ENCODE data around the gene CHURC1.

The CHURC1 gene

GRCh38 chr14:64944041-64944440, 29.8 kb downstream of the CHURC1 start:
- H3K4me1 ChIP-seq (ENCODE audit: control insufficient read depth, insufficient read depth, low read length): peaks cover 40% of the 10 kb centered on the region
- H3K27me3 ChIP-seq (ENCODE audit: control insufficient read depth, insufficient read depth, low read length): no peaks in the 10 kb centered on the region
- no peaks in the 10 kb centered on the region for H3K9me3 ChIP-seq (ENCODE audit: control insufficient read depth, low read length)
- H3K4me3 ChIP-seq (ENCODE audit: low read length): no peak overlapping the region
- H3K9ac ChIP-seq (ENCODE audit: low read length): no peak overlapping the region
- peaks cover 9% of the 10 kb centered on the region for H3K36me3 ChIP-seq (ENCODE audit: control insufficient read depth, insufficient read depth, low read length)

GRCh38 chr14:64944861-64945260, 30.6 kb downstream of the CHURC1 start:
- Histone ChIP-seq H3K9ac (ENCODE audit: low read length) (no peak overlapping the region), H3K36me3 (ENCODE audit: control insufficient read depth, insufficient read depth, low read length) (peaks cover 6% of the 10 kb centered on the region), H3K27me3 (ENCODE audit: control insufficient read depth, insufficient read depth, low read length) (no peaks in the 10 kb centered on the region), H3K4me1 (ENCODE audit: control insufficient read depth, insufficient read depth, low read length) (peaks cover 31% of the 10 kb centered on the region), H3K9me3 (ENCODE audit: control insufficient read depth, low read length) (no peaks in the 10 kb centered on the region), H3K4me3 (ENCODE audit: low read length) (no peak overlapping the region)

DNA sequence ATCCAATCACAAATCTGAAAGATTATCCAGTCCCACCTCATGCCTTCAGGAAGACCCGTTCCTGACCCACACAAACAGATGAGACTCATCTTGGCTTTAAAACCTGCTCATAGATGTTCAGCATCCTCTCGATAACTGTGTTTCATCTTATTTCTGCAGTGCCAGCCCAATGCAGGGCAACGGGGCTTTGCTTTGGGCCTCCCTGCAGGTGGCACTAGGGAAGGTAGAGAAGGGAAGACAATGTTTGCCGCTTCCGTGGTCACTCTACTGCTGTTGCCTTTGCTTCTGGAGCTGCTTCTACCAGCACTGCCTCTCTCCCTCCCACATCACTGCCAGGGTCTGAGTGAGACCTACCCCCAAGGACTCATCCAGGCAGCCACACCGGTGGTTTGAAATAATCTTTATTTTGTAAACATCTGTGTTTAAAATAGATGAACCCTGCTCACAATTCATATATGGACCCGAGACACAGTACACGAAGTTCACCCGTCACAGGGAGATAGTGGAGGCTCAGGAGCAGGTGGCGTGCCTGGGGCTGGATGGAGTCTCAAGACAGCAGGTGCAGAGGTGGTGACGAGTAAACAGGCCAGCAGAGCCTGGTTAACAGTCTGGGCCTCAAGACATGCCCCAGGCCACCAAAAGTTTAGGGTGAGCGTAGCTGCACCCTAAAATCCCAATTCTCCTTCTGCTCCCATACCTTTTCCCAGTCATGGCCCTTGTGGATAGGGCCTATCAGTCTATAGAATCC, 31.4 kb downstream of the CHURC1 start:
- no peak overlapping the region for H3K4me3 ChIP-seq (ENCODE audit: low read length)
- H3K9ac ChIP-seq (ENCODE audit: low read length): no peak overlapping the region
- H3K36me3 ChIP-seq (ENCODE audit: control insufficient read depth, insufficient read depth, low read length): no peaks in the 10 kb centered on the region
- no peaks in the 10 kb centered on the region for H3K9me3 ChIP-seq (ENCODE audit: control insufficient read depth, low read length)
- H3K27me3 ChIP-seq (ENCODE audit: control insufficient read depth, insufficient read depth, low read length): no peaks in the 10 kb centered on the region
- H3K4me1 ChIP-seq (ENCODE audit: control insufficient read depth, insufficient read depth, low read length): peaks cover 25% of the 10 kb centered on the region

DNA sequence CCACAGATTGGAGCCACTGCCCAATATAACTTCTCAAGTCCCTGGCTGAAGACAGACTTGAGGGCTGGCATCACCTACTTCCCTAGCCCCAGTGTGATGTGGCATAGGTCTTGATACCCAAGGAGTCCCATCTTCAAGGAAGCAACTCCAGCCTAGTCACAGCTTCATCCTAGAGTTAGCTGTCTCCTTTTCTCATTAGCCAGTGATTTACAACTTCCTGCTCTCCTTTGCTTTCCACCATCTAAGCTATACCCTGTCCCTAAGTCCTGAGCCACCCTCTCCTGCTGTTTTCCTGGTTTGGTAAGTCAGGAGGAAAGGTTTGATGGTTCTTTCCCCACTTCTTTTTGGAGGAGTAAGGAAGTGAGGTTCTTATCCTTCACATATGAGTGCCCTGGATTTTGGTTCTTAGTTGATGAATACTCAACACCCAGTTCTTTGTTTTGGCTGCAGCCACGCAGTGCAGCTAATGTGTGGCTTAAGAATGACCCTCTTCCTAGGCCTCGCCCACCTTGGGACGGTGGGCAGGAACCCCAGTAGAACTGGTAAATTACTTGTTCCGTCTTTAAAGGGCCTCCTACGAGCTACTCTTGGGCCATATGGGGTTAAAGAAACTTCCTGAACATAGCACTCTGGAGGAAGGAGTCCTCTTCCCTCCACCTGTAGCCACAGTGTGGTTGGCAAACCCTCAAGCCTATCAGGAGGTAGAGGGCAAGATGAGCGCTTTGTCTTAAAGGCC, 32.2 kb downstream of the CHURC1 start:
- Histone ChIP-seq H3K27me3 (ENCODE audit: control insufficient read depth, insufficient read depth, low read length) (no peaks in the 10 kb centered on the region), H3K9ac (ENCODE audit: low read length) (no peak overlapping the region), H3K36me3 (ENCODE audit: control insufficient read depth, insufficient read depth, low read length) (no peaks in the 10 kb centered on the region), H3K4me1 (ENCODE audit: control insufficient read depth, insufficient read depth, low read length) (peaks cover 18% of the 10 kb centered on the region), H3K9me3 (ENCODE audit: control insufficient read depth, low read length) (no peaks in the 10 kb centered on the region), H3K4me3 (ENCODE audit: low read length) (no peak overlapping the region)

DNA sequence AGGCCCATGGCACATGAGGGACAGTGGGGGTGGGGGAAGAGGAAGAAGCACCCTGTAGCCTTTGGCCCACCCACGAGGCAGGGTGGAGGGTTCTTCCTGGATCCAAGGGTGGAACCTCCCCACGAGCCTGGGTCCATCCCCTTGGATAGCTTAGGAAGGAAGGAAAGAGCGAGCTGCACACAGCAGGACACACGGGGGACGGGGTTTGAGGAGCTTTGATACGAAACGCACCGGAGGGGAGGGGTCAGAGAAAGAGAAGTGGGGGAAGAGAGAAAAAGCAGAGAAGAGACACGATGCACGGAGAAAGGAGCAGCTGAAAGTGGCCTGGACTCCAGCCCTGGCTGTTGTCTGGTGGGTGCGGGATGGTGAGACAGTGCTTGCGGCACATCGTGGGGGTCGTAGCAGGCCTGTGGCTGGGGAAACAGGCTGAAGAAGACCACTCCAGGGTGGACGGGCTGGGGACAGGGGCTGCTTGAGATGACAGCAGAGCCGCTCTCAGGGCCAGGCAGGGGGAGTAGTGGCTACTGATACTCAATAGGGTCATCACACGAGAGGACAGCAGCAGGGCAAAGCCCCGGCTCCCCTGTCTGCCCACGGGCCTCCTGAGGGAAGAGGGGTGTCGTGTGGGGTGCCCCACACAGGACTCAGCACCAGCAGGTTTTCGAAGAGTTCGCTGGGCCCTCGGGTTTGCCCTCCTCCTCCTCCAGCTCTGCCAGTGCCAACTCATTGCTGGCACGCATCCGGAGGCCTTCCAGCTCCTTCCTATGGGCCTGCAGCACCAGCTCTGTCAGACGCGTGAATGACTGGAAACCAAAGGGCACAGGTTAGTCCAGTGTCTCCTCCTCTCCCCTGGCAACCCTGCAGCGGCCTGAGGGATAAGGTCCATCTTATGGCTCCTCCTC, 33.7 kb downstream of the CHURC1 start:
- H3K4me3 ChIP-seq (ENCODE audit: low read length): no peak overlapping the region
- H3K27me3 ChIP-seq (ENCODE audit: control insufficient read depth, insufficient read depth, low read length): no peaks in the 10 kb centered on the region
- peaks cover 19% of the 10 kb centered on the region for H3K4me1 ChIP-seq (ENCODE audit: control insufficient read depth, insufficient read depth, low read length)
- H3K36me3 ChIP-seq (ENCODE audit: control insufficient read depth, insufficient read depth, low read length): no peaks in the 10 kb centered on the region
- no peak overlapping the region for H3K9ac ChIP-seq (ENCODE audit: low read length)
- H3K9me3 ChIP-seq (ENCODE audit: control insufficient read depth, low read length): no peaks in the 10 kb centered on the region

DNA sequence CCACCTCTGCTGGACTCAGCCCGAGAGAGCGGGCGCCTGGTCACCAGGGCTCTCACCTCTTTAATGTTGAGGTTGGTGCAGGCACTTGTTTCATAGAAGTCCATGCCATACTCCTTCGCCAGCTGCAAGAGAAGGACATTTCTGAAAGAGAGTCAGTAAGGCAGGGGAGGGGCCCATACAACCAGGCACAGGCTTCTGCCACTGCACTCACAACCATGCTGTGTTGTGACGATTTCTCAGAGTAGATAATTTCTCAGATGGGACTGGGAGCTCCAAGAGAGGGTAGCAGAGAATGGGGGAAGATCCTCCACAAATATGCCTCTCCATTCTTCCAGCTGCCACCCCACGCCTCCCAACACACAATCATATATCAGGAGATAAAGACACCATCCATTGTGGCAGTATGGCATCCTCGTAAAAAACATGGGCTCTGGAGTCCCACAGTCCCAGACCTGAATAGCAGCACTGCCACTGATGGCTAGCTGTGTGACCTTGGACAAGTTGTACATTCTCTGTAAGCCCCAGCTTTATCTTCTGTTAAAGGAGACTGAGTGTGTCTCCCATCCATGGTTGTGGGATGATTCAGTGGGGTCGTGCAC, 34.5 kb downstream of the CHURC1 start:
- Histone ChIP-seq H3K4me1 (ENCODE audit: control insufficient read depth, insufficient read depth, low read length) (peaks cover 12% of the 10 kb centered on the region), H3K27me3 (ENCODE audit: control insufficient read depth, insufficient read depth, low read length) (no peaks in the 10 kb centered on the region), H3K9me3 (ENCODE audit: control insufficient read depth, low read length) (no peaks in the 10 kb centered on the region), H3K36me3 (ENCODE audit: control insufficient read depth, insufficient read depth, low read length) (no peaks in the 10 kb centered on the region), H3K9ac (ENCODE audit: low read length) (no peak overlapping the region), H3K4me3 (ENCODE audit: low read length) (no peak overlapping the region)

DNA sequence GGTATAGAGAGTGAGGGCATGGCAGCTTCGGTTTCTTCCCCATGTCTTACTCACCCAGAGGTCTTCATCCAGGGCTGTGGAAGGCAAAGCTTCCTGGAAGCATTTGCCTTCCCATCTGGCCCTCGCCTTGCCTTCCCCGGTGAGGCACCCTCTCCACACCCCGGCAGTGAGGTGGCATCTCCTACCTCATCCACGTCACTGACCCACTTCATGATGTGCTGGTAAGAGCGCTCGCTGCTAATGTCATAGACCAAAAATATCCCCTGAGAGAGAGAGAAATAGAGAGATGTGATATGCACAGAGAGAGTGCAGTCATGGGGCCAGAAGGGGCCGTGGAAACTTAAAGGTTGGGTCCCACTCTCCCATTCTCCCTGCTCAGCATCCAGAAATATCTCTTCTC, 36.6 kb downstream of the CHURC1 start:
- H3K4me1 ChIP-seq (ENCODE audit: control insufficient read depth, insufficient read depth, low read length): peaks cover 3% of the 10 kb centered on the region
- H3K4me3 ChIP-seq (ENCODE audit: low read length): no peak overlapping the region
- no peaks in the 10 kb centered on the region for H3K36me3 ChIP-seq (ENCODE audit: control insufficient read depth, insufficient read depth, low read length)
- no peaks in the 10 kb centered on the region for H3K27me3 ChIP-seq (ENCODE audit: control insufficient read depth, insufficient read depth, low read length)
- no peaks in the 10 kb centered on the region for H3K9me3 ChIP-seq (ENCODE audit: control insufficient read depth, low read length)
- no peak overlapping the region for H3K9ac ChIP-seq (ENCODE audit: low read length)

DNA sequence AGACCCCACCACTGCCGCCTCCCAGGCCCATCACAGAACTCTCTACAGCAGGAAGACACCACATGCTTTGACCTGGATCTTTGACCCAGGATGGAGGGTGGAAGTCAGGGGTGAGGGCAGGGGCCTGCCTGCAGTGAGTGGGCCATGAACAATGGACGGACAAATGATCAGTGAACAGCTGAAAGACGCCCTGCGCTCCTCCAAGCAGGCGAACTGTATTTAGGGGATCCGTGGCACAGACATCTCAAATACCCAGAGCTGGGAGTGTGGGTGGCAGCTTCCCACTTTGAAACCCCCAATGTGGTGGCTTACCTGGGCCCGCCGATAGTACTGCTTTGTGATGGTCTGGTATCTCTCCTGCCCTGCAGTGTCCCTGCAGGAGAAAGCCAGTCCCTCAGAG, 37.0 kb downstream of the CHURC1 start:
- Histone ChIP-seq H3K36me3 (ENCODE audit: control insufficient read depth, insufficient read depth, low read length) (no peaks in the 10 kb centered on the region), H3K9ac (ENCODE audit: low read length) (no peak overlapping the region), H3K4me1 (ENCODE audit: control insufficient read depth, insufficient read depth, low read length) (peaks cover 3% of the 10 kb centered on the region), H3K4me3 (ENCODE audit: low read length) (no peak overlapping the region), H3K27me3 (ENCODE audit: control insufficient read depth, insufficient read depth, low read length) (no peaks in the 10 kb centered on the region), H3K9me3 (ENCODE audit: control insufficient read depth, low read length) (no peaks in the 10 kb centered on the region)

DNA sequence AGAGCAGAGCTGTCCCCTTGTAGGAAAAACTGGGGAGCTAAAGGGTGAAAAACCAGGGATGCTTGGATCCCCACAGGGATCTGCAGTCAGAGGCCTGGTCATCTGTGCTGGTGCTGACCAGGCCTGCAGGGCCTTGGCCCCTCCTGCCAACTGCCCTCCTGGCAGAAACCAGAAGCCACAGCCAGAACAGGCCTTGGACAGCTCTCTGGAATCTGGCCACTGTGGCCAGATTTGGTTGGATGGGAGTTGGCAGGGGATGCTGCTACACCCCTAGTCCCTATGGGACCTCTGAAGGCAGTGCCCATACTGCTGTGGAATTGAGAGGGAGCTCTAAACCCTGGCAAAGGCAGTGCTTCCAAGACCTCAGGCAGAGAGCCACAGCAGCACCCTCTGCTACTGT, 37.5 kb downstream of the CHURC1 start:
- Histone ChIP-seq H3K36me3 (ENCODE audit: control insufficient read depth, insufficient read depth, low read length) (no peaks in the 10 kb centered on the region), H3K9ac (ENCODE audit: low read length) (no peak overlapping the region), H3K4me3 (ENCODE audit: low read length) (no peak overlapping the region), H3K27me3 (ENCODE audit: control insufficient read depth, insufficient read depth, low read length) (no peaks in the 10 kb centered on the region), H3K9me3 (ENCODE audit: control insufficient read depth, low read length) (no peaks in the 10 kb centered on the region), H3K4me1 (ENCODE audit: control insufficient read depth, insufficient read depth, low read length) (peaks cover 3% of the 10 kb centered on the region)

GRCh38 chr14:64952598-64953309, 38.5 kb downstream of the CHURC1 start:
- no peak overlapping the region for H3K9ac ChIP-seq (ENCODE audit: low read length)

GRCh38 chr14:64953310-64953654, 39.0 kb downstream of the CHURC1 start:
- Histone ChIP-seq H3K9ac (ENCODE audit: low read length) (no peak overlapping the region), H3K4me1 (ENCODE audit: control insufficient read depth, insufficient read depth, low read length) (peaks cover 3% of the 10 kb centered on the region), H3K36me3 (ENCODE audit: control insufficient read depth, insufficient read depth, low read length) (no peaks in the 10 kb centered on the region)

More at GRCh38 chr14:64952598-64953309, 38.5 kb downstream of the CHURC1 start:
- Histone ChIP-seq H3K4me1 (ENCODE audit: control insufficient read depth, insufficient read depth, low read length) (peaks cover 3% of the 10 kb centered on the region), H3K36me3 (ENCODE audit: control insufficient read depth, insufficient read depth, low read length) (no peaks in the 10 kb centered on the region), H3K9me3 (ENCODE audit: control insufficient read depth, low read length) (no peaks in the 10 kb centered on the region), H3K27me3 (ENCODE audit: control insufficient read depth, insufficient read depth, low read length) (no peaks in the 10 kb centered on the region), H3K4me3 (ENCODE audit: low read length) (no peak overlapping the region)

More at GRCh38 chr14:64953310-64953654, 39.0 kb downstream of the CHURC1 start:
- H3K4me3 ChIP-seq (ENCODE audit: low read length): no peak overlapping the region
- no peaks in the 10 kb centered on the region for H3K27me3 ChIP-seq (ENCODE audit: control insufficient read depth, insufficient read depth, low read length)
- no peaks in the 10 kb centered on the region for H3K9me3 ChIP-seq (ENCODE audit: control insufficient read depth, low read length)
